H1 (cell line): Measurements from ENCODE around the gene BCAS1.

Source experiments
- EZH2 ChIP-seq: fragments of 200-600 bp; sonication (generic); IDR thresholded peaks from 2 replicates; pipeline ENCODE4 v1.7.1; 2012; ENCODE audit warnings: low read depth, mild to moderate bottlenecking, moderate library complexity, low read length, inconsistent platforms; ENCODE audit not compliant: severe bottlenecking
- POLR2AphosphoS5 ChIP-seq: IDR thresholded peaks from 2 replicates; pipeline ENCODE4 v1.6.1; 2011; ENCODE audit warnings: low read depth, low read length
- SRF ChIP-seq: IDR thresholded peaks from 2 replicates; pipeline ENCODE4 v1.6.1; 2011; ENCODE audit warnings: mild to moderate bottlenecking, low read depth, low read length, moderate library complexity

GRCh38 chr20:54078296-54078984, 8.0 kb upstream of the BCAS1 start:
- no peak for TF ChIP-seq POLR2AphosphoS5
- no peak for TF ChIP-seq SRF
- TF ChIP-seq EZH2 = no peak
